NCI-H1417 (cell line): ENCODE data around the gene SLC45A1.

Experiments used
- DNase-seq, 3 experiments: peaks; one replicate each; lab custom pipeline; 2025; lab: John Stamatoyannopoulos, UW

The SLC45A1 gene

DNA sequence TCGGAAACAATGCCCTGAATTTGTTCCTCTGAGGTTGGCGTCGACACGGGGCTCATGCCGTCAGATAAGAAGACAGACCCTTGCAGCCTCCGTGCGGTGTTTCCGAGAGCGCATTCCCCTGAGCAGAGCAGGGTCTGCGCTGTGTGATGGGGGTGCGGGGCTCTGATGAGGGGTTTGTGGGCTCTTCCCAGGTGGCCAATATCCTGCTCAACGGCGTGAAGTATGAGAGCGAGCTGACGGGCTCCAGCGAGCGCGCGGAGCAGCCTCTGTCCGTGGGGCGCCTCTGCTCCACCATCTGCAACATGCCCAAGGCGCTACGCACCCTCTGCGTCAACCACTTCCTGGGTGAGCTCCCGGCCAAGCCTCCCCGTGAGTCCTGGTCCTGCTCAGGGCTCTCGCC lies 17.3 kb downstream of the SLC45A1 start:
- no peak for DNase-seq

DNA sequence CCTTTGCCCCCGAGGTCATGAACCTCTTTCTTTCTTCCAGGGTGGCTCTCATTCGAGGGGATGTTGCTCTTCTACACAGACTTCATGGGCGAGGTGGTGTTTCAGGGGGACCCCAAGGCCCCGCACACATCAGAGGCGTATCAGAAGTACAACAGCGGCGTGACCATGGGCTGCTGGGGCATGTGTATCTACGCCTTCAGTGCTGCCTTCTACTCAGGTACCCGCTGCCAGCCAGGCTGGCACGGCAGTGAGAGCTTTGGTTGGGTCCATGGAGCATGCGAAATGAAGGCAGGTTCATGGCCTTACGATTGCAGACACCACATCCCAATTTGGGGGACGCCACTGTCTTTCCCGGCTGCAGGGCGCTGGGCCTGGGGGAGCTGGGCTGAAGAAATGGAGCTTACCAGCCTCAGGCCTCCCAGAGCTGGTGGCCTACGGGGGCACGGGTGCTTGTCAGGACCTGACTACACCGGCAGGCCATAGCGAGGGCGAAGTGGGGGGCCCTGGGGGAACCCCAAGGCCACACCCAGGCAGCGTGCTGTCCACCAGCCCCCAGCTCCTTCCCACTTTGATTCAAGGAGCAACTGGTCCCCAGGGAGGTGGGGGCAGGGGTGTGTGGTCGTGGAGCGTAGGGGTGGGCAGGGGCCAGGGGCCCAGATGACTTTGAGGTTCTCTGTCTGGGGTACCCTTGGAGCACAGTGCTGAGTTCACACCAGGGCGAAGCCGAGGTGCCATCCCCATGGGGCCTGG lies 20.0 kb downstream of the SLC45A1 start:
- no peak for DNase-seq

DNA sequence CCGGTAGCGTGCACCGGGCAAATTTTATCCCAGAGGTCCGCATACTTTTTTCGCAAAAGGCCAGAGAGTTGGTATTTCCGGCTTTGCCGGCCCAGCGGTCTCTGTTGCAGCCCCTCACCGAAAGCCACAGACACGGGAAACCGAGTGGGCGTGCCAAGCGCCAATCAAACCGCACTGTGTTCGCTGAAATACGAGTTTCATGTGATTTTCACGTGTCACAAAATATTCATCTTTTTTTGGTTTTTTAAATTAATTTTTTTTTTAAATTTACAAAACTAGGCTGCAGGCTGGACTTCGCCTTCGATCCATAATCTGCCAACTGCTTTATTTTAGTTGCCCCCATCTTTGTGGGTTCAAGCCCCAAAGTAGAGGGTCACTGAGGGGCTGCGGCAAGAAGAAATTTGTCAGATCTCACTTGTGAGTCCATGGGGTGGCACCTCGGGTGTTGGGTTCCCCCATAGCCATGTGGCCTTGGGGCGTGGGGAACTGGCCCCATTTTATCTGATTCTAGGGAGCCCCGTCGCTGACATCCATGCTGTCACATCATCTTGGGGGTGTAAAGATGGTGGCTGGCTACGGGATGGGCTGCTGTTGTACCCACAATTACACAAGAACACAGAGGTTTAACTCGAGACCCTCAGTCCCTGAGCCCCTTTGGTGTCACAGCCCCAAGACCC lies 20.8 kb downstream of the SLC45A1 start:
- no peak for DNase-seq

DNA sequence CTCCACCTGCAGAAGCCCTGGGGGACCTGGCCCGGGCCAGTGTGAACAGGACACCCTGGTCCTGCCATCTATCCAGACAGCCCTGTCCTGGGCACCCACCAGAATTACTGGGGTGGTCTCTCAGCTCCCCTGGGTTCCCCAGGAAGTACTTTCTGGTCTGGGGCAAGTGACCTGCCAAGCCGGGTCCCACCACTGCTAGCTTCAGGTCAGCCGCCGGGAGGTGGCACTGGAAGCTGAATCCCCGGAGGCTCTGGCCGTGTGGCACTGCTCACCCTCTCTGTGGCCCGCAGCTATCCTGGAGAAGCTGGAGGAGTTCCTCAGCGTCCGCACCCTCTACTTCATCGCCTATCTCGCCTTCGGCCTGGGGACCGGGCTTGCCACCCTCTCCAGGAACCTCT lies 21.3 kb downstream of the SLC45A1 start:
- DNase-seq = no peak

DNA sequence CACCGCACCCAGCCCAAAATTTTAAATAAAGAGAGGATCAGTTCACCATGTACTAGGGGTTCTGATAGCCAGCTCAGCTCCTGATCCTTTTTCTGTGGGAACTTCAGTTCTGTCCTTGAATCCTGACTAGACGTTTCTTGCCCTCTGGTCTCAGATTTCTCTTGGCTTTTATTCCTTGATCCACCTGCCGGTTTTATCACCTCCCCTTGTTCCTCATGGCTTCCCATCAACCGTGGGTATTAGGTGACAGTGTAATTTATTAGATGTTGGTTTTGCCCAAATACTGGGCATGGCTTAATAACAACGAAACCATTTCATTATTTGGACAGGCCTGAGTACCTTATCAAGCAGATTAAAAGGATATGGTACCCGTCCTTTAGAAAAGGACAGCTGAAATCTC lies 22.5 kb downstream of the SLC45A1 start:
- DNase-seq = no peak

DNA sequence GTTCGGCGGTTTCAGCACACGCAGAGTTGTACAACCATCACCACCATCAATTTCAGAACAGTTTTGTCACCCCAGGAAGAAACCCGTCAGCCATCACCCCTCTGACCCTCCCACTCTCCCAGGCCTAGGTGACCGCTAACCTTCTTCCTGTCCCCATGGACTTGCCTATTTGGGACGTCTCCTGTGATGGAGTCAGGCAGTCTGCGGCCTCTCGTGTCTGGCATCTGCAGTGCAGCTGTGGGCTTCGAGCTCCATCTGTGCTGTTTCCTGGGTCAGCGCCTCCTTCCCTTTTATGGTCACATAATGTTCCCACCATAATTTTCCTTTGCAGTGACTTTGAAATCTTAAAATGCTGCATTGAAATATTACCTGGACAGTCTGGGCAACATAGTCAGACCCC lies 24.4 kb downstream of the SLC45A1 start:
- DNase-seq = no peak

DNA sequence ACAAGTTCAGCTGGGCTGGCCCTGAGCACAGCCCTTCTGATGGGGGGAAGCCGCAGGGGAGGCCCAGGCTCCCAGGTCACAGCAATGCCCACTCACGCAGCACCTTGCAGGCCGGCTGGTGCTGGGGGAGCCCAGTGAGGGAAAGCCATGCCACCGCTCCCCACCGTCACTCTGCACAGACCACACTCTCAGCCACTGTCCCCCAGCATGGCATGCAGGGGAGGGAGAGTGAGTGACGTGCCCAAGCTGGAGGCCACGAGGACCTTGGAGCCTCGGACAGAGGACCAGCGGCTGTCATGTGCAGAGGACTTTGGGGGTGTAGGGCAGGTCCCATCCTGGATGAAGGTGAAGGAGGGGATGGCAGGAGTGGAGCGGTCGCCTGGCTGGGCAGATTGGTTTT lies 25.1 kb downstream of the SLC45A1 start:
- DNase-seq = no peak

DNA sequence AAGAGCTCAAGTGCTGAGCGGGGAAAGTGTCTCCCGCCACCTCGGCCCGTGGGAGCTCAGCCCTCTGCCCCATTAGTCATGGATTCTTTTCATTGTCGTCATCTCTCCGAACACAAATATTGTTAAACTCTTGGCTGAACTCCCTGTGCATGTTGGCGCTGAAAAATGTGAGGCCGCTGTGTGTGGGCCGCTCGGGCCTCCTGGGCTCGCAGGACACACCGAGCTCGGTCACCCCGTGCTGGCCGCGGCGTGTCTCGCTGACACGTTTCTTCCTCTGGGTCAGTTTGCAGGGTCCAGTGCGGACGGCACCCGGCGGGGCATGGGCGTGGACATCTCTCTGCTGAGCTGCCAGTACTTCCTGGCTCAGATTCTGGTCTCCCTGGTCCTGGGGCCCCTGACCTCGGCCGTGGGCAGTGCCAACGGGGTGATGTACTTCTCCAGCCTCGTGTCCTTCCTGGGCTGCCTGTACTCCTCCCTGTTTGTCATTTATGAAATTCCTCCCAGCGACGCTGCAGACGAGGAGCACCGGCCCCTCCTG lies 25.6 kb downstream of the SLC45A1 start:
- no peak for DNase-seq

DNA sequence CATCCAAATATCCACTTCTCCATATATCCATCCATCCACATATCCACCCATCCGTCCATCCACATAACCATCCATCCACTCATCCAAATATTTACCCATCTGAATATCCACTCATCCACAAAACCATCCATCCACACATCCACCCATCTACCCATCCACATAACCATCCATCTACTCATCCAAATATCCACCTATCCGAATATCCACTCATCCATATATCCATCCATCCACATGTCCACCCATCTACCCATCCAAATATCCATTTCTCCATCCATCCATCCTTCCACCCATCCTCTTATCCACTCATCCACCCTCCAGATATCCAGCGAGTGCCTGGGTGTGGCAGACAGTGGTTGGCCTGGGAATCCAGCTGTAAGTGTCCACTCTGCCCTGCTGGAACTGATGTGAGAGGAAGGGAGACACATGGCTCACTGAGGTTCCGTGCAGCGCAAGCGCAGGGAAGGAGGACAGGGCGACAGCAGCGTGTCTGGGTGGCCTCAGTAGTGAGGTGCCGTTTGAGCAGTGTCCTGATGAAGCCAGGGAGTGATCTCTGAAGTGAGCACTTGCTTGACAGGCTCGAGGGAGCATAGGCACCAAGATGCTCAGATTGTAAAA lies 27.1 kb downstream of the SLC45A1 start:
- no peak for DNase-seq

DNA sequence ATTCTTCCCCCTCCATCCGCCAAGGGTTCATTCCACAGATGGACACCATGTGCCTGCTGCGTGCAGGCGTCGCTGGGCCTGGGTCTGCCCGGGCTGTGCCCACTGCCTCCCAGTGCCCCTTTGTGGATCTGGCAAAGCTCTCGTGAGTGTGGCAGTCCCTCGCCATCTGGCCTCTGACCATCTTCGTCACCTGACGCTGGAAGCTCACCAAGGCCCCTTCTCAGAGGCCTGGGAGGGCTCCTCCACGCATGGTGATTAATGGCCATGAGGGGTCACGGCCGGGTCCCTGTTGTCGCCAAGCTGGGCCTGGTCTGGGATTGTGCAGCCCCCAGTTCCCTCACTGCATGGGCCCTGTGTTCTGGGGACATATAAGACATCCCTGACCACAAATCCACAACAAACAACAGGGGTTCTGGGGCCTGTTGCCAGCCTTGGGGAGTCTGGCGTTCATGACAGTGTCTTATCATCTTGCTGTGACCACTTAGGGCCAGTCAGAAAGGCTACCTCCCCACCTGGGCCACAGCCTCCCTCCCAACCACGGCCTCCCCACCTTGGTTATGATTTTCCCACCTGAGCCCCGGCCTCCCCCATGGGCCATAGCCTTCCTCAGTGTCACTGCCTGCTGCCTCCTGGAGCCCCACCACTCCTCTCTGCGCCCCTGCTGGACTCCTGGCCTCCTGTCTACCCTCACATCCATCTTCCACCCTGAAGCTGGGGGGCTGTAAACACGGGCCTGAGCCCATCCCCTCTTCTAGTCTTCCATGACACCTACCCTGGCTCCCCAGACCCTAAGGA lies 27.9 kb downstream of the SLC45A1 start:
- no peak for DNase-seq

DNA sequence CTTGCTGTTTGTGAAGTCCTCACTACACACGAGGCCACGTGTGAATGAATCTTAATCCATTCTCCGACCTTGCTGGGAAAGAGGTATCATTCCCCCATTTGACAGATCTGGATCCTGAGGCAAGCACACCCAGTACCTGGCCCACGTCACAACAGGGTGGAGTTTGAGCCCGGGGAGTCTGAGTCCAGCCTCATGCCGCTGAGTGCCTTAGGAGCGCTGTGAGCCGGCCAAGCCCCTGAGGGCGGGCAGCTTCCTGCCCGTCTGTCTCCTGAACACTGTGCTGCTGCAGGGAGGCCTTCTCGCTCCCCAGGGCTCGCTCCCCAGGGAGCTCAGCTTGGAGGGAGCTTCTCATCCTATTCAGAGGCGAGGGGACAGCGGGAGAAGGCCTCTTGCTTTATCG lies 29.7 kb downstream of the SLC45A1 start:
- peak in 2 of 3 experiments; percentile 51 to 68 for DNase-seq

DNA sequence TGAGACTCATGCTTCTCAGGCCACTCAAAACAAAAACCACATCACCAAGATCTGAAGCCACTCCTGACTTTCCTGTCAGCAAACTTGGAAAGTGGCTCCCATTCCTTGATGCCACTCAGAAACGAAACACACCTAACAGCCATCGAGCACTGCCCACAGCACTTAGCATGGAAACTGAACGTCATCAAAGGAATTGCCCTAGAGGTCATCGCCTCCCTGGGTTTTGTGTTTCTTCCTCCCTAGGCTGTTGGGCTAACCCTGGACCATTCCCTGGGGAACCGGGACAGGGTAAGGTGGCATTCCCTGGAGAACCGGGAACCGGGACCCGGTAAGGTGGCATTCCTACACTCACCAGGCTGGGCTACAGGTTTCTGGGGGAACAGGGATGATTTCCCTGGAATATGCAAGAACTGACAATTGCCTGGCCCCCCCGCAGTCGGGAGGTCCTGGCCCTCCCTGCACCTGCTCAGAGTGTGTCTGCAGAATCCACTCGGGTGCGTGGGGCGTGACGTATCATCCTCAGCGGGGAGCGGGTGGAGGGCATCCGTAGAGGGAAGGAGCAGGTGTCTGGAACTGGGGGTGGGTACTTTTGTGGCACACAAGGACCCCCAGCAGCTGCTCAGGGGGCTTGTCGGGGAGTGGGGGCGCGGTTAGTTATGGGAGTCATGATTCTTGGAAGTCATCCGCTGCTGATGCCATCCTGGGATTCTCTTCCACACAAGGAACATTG lies 30.3 kb downstream of the SLC45A1 start:
- DNase-seq = no peak

DNA sequence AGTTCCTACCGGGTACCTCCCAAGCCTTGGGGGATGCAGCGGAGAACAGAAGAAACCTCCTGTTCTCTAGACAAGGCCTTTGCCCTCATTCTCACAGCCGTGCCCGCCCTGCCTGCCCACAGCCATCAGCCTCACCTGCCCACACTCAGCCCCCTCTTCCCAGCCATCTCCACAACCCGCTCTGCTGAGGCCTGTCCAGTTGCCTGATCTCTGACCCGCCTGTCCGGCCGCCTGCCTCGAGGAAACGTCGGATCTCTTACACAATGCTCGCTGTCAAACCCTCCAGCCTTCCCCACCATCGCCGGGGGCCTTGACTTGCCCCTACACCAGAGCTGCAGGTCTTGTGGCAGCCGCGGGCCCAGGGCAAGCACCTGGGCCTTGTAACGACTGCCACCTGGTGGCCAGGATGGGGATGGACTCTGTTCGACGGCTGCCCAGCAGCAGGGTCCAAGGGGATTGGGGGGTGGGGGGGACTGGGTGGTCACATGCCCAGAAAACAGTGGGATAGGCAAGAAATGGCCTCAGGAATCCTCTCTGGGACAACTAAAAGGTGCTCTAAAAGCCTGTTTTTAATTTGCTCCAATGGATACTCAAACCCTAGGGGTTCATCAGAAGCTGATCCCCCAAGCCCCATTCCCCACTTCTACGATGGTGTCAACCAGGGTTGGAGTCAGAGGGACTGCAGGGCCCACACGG lies 31.0 kb downstream of the SLC45A1 start:
- DNase-seq = peak; percentile 45 to 64 (median 61)

DNA sequence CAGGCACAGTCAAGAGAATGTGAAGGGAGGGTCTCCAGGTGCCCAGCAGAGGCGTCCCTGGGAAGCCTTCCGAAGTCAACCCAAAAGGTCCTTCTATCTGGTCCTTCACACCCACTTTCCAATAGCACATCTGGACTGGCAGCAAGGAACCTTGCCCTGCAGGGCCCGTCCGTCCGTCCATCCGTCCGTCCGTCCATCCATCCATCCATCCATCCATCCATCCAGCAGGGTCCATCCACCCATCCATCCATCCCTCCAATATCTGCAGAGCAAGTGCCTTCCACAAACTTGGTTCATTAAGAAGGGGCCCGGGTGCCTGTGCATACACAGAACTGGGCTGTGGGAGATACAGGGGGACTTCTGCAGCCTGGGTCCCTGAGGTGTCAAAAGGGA lies 31.6 kb downstream of the SLC45A1 start:
- no peak for DNase-seq

DNA sequence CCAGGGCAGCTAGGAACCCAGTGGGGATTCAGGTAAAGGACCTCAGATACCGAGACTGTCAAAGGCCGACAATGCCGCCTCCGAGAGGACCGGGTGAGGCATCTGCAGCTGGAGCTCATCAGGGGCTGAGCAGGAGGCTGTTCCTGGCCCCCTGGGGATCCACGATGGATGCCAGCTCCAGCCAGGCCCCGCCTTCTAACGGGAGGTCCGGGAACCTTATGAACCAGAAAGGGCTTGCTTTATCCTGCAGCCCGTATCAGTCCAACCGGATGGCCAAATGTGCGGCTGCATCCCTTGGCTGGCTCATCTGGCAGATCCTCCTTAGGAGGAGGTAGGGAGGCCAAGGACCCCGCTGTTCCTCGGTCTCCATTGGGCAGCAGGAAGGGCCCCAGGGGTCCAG lies 32.0 kb downstream of the SLC45A1 start:
- peak in 1 of 3 experiments; percentile 10 for DNase-seq

DNA sequence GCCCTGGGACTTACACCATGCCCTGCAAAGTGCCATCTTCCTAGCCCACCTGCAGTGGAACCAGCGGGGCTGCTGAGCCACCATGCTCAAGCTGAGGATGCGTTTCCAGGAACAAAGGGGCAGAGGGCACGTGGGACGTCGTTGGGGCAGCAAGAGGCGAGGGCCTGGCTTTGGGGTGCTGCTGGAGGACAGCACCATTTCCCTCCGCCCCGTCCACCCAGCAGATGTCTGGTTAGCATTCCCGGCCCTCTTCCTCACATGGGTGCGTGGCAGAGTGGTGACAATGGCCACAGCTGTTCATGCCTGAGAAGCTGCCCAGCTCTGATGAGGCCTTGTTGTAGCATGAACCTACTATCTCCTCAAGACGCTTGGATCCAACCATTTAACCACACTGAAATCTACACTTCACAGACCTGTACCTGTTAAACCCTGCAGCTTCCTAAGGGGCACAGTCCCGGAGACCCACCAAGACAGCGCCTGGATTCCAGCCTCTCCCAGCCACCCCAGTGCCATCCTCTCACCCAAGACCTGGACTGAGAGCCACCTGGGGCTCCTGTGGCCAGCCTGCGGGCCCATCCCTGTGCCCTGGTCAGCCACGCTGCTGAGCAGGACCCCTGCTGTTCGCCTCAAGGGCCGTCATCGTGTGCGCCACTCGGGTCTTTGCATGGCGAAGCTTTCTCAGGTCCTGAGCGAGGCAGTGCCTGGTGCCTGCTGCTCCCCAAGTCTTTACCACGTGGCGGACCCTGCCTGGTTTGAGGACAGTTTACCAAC lies 33.2 kb downstream of the SLC45A1 start:
- no peak for DNase-seq

DNA sequence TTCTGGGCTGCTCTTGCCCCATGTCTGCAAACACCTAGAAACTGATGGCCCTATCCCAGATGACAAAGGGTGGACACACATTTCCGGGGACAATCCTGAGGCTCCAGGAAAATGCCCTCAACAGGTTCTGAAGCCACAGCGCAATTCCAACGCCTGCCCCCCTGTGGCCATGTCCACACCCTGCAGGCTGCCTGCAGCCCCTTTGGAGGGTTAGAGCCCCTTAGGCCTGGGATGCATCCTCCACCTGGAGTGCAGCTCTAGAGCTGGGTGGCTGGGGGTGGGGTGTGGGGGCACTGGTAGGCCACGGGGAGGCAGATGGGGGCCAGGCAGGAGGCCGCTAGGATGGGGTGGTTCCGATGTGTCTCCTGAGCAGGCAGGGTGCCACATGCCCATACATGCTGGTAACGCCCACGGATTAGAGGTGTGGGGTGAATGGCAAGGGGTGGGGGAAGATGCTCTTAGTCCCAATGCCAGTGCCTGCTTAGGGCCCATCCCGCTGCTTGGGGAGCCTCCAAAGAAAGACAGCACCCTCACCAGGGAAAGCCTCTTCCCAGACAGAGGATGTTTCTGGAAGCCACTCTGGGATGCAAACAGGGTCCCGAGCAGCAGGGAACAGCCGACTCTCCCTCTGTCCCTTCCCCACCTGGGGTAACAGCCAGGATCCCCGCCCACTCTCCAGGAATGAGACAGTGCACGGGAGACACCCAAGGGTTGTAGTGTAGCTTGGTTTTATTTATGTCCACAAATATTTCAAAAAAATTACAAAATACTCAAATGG lies 34.0 kb downstream of the SLC45A1 start:
- DNase-seq = peak in 1 of 3 experiments; percentile 6

DNA sequence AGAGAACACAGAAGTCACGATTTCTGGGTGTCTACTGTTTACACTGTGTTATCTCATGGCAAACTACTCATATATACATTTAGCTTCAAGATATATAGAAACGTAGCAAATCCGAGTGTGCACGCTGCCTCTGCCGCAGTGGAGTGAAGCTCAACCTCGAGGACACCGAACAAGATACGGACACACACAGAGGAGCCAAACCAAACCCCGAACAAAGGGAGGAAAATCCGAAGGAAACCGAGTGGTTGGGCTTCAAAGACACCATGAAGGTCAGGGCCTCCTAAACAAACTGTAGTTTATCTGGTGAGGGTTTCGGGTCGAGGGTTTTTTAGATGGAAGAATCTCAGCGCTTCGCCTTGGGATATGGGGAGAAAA lies 34.5 kb downstream of the SLC45A1 start:
- no peak for DNase-seq
